ENCODE results near the gene ANKRD62. TPM values are rescaled to one million over a fixed set of nuclear protein-coding genes. Genes with fewer than 3 reads are reported as not detected.

ANKRD62 gene
- total RNA-seq, 1 experiment from 2014 or later = not detected

GRCh38 chr18:12155996-12156395 is 62.4 kb downstream of the ANKRD62 start:
- Histone ChIP-seq H3K9me3 (0 out of 2 replicates have a peak, but pooled peaks cover 4% of the 10 kb centered on the region), H3K4me1 (no peaks in the 10 kb centered on the region), H3K27me3 (replicated peaks; ENCODE audit: control insufficient read depth, insufficient read depth, low read length) (no peaks in the 10 kb centered on the region), H3K36me3 (ENCODE audit: control insufficient read depth, insufficient read depth, low read length) (no peaks in the 10 kb centered on the region), H3K4me3 (ENCODE audit: low read depth, low read length) (no peak overlapping the region)
- H3K27me3 Mint-ChIP-seq (ENCODE audit: insufficient read depth, unreplicated experiment) = peaks cover 15% of the 10 kb centered on the region
- intact Hi-C loops (cut with micrococcal nuclease; ENCODE audit: unreplicated experiment) = no loop called here
- DNase-seq = no peak
- TF ChIP-seq CTCF (IDR thresholded peaks at IDR 0.05; ENCODE audit: insufficient read depth in 1 of 2, low read depth in 1 of 2, low read length in 1 of 2, severe bottlenecking in 1 of 2, unreplicated experiment in 1 of 2) = no peak
- POLR2A ChIA-PET = interaction anchor here (1.0 kb wide), 1 partner anchor 9 kb away, joined by 4 read pairs; no protein-coding TSS in a partner anchor
- H3K27ac Mint-ChIP-seq (ENCODE audit: unreplicated experiment) = no peak overlapping the region
- no peaks in the 10 kb centered on the region for H3K9me3 Mint-ChIP-seq (ENCODE audit: unreplicated experiment)
- no peaks in the 10 kb centered on the region for H3K36me3 Mint-ChIP-seq (ENCODE audit: insufficient read depth, unreplicated experiment)
- CTCF ChIA-PET = no interaction called here
- no peak overlapping the region for H3K4me3 Mint-ChIP-seq (ENCODE audit: unreplicated experiment)
- no peaks in the 10 kb centered on the region for H3K4me1 Mint-ChIP-seq (ENCODE audit: low read depth, unreplicated experiment)
- no TSS peak for BruUV-seq (replicated peaks)

- Mint-ChIP-seq H3K9me3 (ENCODE audit: unreplicated experiment) (no peaks in the 10 kb centered on the region), H3K27me3 (ENCODE audit: insufficient read depth, unreplicated experiment) (peaks cover 3% of the 10 kb centered on the region), H3K4me3 (ENCODE audit: unreplicated experiment) (no peak overlapping the region), H3K36me3 (ENCODE audit: insufficient read depth, unreplicated experiment) (no peaks in the 10 kb centered on the region), H3K27ac (ENCODE audit: unreplicated experiment) (no peak overlapping the region), H3K4me1 (ENCODE audit: low read depth, unreplicated experiment) (no peaks in the 10 kb centered on the region)
- no TSS peak for BruUV-seq (replicated peaks)
- no peaks in the 10 kb centered on the region for H3K27me3 ChIP-seq (replicated peaks; ENCODE audit: control insufficient read depth, insufficient read depth, low read length)
- TF ChIP-seq CTCF (IDR thresholded peaks at IDR 0.05; ENCODE audit: insufficient read depth in 1 of 2, low read depth in 1 of 2, low read length in 1 of 2, severe bottlenecking in 1 of 2, unreplicated experiment in 1 of 2) = no peak
- DNase-seq = no peak
- H3K36me3 ChIP-seq (ENCODE audit: control insufficient read depth, insufficient read depth, low read length) = no peaks in the 10 kb centered on the region
- H3K9me3 ChIP-seq = no peaks in the 10 kb centered on the region
- CTCF ChIA-PET = no interaction called here
- no peak overlapping the region for H3K4me3 ChIP-seq (ENCODE audit: low read depth, low read length)
- intact Hi-C loops (cut with micrococcal nuclease; ENCODE audit: unreplicated experiment) = no loop called here
- H3K4me1 ChIP-seq = no peaks in the 10 kb centered on the region
- POLR2A ChIA-PET = no interaction called here
Measured at GRCh38 chr18:12159446-12159845, 65.8 kb downstream of the ANKRD62 start.

GRCh38 chr18:12162786-12163185 is 69.1 kb downstream of the ANKRD62 start:
- Mint-ChIP-seq H3K27me3 (ENCODE audit: insufficient read depth, unreplicated experiment) (peaks cover 3% of the 10 kb centered on the region), H3K4me1 (ENCODE audit: low read depth, unreplicated experiment) (no peaks in the 10 kb centered on the region), H3K36me3 (ENCODE audit: insufficient read depth, unreplicated experiment) (no peaks in the 10 kb centered on the region), H3K9me3 (ENCODE audit: unreplicated experiment) (no peaks in the 10 kb centered on the region), H3K4me3 (ENCODE audit: unreplicated experiment) (no peak overlapping the region), H3K27ac (ENCODE audit: unreplicated experiment) (no peak overlapping the region)
- no TSS peak for BruUV-seq (replicated peaks)
- no peak for TF ChIP-seq CTCF (IDR thresholded peaks at IDR 0.05; ENCODE audit: insufficient read depth in 1 of 2, low read depth in 1 of 2, low read length in 1 of 2, severe bottlenecking in 1 of 2, unreplicated experiment in 1 of 2)
- intact Hi-C loops (cut with micrococcal nuclease; ENCODE audit: unreplicated experiment) = no loop called here
- CTCF ChIA-PET = no interaction called here
- Histone ChIP-seq H3K27me3 (replicated peaks; ENCODE audit: control insufficient read depth, insufficient read depth, low read length) (no peaks in the 10 kb centered on the region), H3K9me3 (no peaks in the 10 kb centered on the region), H3K4me3 (ENCODE audit: low read depth, low read length) (no peak overlapping the region), H3K36me3 (ENCODE audit: control insufficient read depth, insufficient read depth, low read length) (no peaks in the 10 kb centered on the region), H3K4me1 (no peaks in the 10 kb centered on the region)
- DNase-seq = no peak
- POLR2A ChIA-PET = no interaction called here

Measured in Caco-2 (cell line).